HG03196 (cell line): ENCODE results near the gene PLXDC1.
"Not testable (repeated sequence)": the region's sequence is repeated elsewhere in the genome, so short reads cannot be mapped to it uniquely, and the experiment has no call there.

Experiments used
- ATAC-seq: cut with Tn5 transposase; IDR thresholded peaks from one replicate; pipeline ENCODE4 v1.9.1; 2021; ENCODE audit not compliant: unreplicated experiment

Gene PLXDC1

GRCh38 chr17:39130205-39130604 is 21.2 kb downstream of the PLXDC1 start:
- ATAC-seq = no peak

- not testable (repeated sequence) for ATAC-seq
Observed at GRCh38 chr17:39129544-39129943, 21.9 kb downstream of the PLXDC1 start.

GRCh38 chr17:39126436-39126835 is 25.0 kb downstream of the PLXDC1 start:
- no peak for ATAC-seq

DNA sequence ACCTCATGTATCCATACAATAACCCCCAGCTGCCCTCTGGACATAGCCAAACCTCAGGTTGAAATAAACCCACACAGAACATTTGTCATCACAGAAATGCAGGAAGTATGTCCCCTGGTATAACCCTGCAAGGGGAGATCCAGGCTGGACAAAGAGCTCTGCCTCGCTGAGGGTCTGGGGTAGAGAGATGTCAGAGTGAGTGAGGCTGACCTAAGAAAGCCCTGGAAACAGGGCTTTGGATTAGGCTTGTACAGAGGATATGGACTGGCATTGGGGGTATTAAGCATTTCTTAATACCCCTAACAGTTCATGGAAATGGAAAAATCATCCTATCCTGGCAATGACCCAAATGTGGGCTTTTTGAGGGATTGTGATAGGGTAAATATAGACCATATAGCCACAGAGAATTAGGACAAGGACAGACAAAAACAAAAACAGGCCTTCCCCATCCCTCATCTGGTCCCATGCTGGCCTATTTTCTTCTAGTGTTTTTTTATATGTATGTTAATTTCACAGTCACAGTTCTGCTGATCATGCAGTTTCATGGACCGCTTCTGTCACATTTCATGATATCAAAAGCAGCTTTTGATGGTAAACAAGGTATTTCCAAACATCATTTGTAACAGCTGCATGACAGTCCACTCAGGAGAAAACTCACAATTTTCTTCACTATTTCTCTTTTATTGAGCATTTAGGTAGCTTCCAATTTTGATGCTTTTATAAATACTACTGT is 26.1 kb downstream of the PLXDC1 start:
- ATAC-seq = no peak

- no peak for ATAC-seq
Observed at GRCh38 chr17:39123627-39124026, 27.8 kb downstream of the PLXDC1 start.

DNA sequence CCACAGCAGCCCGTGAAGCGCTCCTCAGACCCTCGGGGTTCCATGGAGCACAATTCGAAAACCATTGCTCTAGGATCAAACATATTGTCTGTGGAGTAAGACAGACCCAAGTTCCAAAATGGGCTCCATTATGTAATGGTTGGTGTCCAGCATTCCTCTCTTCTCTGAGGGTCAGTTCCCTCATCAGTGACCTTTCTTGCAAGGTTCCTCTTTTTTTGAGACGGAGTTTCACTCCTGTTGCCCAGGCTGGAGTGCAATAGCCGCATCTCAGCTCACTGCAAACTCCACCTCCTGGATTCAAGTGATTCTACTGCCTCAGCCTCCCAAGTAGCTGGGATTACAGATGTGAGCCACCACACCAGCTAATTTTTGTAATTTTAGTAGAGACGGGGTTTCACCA is 28.4 kb downstream of the PLXDC1 start:
- ATAC-seq = no peak

- ATAC-seq = not testable (repeated sequence)
Observed at GRCh38 chr17:39121919-39122318, 29.5 kb downstream of the PLXDC1 start.

DNA sequence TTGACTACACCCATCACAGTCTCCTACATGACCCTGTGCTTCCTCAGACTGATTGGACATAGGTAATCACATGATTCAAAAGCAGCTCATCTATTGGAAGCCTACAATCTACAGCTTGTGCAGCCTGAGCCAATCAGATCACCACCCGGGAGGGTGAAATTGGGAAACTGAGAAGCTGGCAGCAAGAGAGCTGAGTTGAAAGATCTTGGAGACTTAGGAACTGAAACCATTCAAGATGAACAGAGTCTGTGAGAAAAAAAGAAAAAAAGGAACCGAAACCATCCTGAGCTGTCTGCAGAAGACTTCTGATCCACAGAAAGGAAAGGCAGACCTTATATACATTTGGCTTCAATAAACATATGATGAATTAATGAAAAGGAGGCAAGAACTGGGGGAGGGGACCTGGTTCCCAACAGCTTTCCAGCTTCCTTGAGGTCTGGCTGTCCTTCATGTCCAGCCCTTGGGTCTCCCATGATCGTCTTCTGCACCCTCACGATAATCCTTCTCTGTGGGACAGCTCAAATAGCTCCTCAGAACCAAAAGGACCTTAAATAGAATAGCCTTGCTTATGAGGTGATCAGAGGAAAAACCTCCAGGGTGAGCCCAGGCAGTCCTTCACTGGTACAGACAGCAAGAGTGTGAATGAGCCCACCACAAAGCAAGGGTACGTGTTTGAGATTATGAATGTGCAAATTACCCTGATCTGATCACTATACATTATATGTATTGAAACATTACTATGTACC is 32.6 kb downstream of the PLXDC1 start:
- peak; percentile 67 for ATAC-seq

DNA sequence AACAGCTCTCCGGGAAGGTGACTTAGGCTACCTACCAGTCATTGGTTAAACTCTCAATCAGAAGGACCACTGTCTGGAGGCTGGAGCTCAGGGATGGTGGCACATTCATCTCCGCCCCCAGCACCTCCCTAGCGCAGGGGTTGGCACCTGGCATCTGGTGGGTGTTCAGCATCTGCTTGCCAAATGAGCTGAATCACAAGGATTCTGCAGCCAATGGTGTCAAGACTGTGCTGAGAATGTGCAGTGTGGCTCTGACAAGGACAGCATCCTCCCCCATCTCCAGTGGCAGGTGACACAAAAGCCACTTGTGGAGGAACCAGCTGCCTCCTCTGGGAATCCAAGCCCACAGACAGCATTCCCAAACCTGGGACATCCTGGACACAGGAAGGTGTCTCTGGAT is 35.2 kb downstream of the PLXDC1 start:
- ATAC-seq = no peak

- ATAC-seq = no peak
Observed at GRCh38 chr17:39115135-39115534, 36.3 kb downstream of the PLXDC1 start.

- ATAC-seq = no peak
Observed at GRCh38 chr17:39114723-39115122, 36.7 kb downstream of the PLXDC1 start.

DNA sequence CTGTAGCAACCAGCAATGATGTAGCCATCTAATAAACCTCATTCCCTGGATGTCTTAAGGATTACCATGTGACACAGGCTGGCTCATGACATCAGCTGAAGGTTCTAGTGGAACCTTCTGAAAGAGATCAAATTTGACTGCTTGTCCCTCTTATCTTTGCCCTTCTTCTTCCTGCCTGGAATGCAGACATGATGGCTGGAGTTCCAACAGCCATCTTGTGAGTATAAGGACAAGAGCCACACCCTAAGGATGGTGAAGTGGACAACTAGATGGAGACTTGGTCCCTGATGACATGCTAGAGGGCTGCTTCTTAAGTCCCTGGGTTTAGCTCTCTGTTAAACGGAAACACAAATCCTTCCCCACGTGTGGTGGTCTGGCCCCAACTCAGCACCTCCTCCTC is 37.6 kb downstream of the PLXDC1 start:
- no peak for ATAC-seq

- no peak for ATAC-seq
Observed at GRCh38 chr17:39110435-39111136, 40.9 kb downstream of the PLXDC1 start.

- no peak for ATAC-seq
Observed at GRCh38 chr17:39108461-39109375, 42.7 kb downstream of the PLXDC1 start.

DNA sequence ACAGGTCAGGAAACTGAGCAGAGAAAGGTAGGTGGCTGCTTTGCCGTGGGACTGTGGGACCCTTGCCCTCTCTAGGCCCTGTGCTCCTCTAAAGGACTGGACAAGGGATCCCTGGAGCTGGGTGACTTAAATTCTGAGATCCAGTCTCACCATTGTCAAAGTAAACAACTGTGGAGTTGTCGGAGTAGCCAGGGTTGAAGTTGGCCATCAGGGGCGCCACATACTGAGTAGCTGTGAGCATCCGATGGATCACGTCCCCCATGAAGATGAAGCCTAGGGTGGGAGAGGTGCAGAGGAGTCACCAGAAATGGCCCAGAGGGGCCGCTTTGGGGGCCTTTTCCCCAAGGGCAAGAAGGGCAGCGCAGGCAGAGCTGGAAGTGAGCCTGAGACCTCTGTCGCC is 43.5 kb downstream of the PLXDC1 start:
- no peak for ATAC-seq

DNA sequence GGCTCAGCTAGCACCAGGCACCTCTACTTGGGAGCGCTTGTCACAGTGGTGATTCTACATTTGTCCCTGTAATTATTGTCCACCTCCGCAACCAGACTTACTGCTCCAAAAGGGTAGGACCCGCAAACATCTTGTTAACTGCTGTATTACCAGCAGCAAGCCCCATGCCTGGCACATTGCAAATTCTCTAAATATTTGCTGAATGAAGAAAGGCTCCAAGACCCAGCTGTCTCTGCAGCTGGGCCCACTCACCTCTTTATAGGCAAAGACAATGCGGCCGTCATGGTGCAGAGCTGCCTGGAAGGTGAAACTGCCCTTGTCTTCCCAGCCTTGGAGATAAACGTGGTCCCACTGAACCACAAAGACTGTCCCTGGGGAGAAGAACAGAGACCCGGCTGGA is 44.3 kb downstream of the PLXDC1 start:
- ATAC-seq = no peak

- ATAC-seq = no peak
Observed at GRCh38 chr17:39105705-39106104, 45.7 kb downstream of the PLXDC1 start.

GRCh38 chr17:39104657-39105056 is 46.8 kb downstream of the PLXDC1 start:
- ATAC-seq = no peak

GRCh38 chr17:39104046-39104445 is 47.4 kb downstream of the PLXDC1 start:
- ATAC-seq = no peak

DNA sequence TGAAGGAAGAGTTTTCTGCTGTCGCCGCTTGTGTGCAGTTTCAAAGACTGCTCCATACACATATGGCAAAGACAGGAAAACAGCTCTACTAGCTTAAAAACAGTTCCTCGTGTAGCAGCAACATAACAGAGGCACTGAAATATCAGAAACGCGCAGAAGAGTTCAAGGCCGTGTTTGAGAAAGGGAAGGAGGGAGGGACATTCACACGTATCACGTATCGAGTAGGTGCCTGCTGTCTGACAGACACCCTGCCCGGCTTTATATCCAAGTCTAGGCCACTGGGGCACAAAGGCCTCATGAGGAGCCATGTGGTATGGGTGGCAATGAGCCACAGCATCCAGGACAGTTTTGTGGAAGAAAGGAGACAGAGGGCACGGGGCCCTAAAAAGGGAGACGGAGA is 50.3 kb downstream of the PLXDC1 start:
- no peak for ATAC-seq

- ATAC-seq = no peak
Observed at GRCh38 chr17:39100530-39100929, 50.9 kb downstream of the PLXDC1 start.
